ENCODE results near the gene RAB28.

The RAB28 gene

GRCh38 chr4:13327991-13328390 is 156.1 kb downstream of the RAB28 start:
- in situ Hi-C loops (cut with MboI; ENCODE audit: low sequenced_read_pairs) = no loop called here

GRCh38 chr4:13325744-13326143 is 158.4 kb downstream of the RAB28 start:
- in situ Hi-C loops (cut with MboI; ENCODE audit: low sequenced_read_pairs) = no loop called here

- in situ Hi-C loops (cut with MboI; ENCODE audit: low sequenced_read_pairs) = no loop called here
Measured at GRCh38 chr4:13323921-13324320, 160.2 kb downstream of the RAB28 start.

GRCh38 chr4:13322681-13323101 is 161.4 kb downstream of the RAB28 start:
- in situ Hi-C loops (cut with MboI; ENCODE audit: low sequenced_read_pairs) = no loop called here
